Stimulated activated CD4-positive, alpha-beta T cell treated with anti-CD3 and anti-CD28 coated beads, Interleukin-2, amount 100 ng/mL, for 24 hours (primary cell): ENCODE measurements around the gene P3H2.

Experiments
- DNase-seq, 2 donors: peaks; one replicate each; pipeline ENCODE4 v3.0.0-alpha.2; 2020

P3H2 gene

GRCh38 chr3:190122198-190122771 lies 1.6 kb upstream of the P3H2 start:
- DNase-seq: no peak

- DNase-seq: no peak
Observed at GRCh38 chr3:190121383-190121782, 686 bp upstream of the P3H2 start.

- no peak for DNase-seq
Observed at GRCh38 chr3:190121061-190121377, 322 bp upstream of the P3H2 start.

- no peak for DNase-seq
Observed at GRCh38 chr3:190119461-190120268, 1.0 kb downstream of the P3H2 start.

- DNase-seq: no peak
Observed at GRCh38 chr3:190118438-190118837, 2.3 kb downstream of the P3H2 start.

- no peak for DNase-seq
Observed at GRCh38 chr3:190117981-190118380, 2.7 kb downstream of the P3H2 start.

- DNase-seq: no peak
Observed at GRCh38 chr3:190116551-190117067, 4.1 kb downstream of the P3H2 start.

- DNase-seq: no peak
Observed at GRCh38 chr3:190110826-190111225, 9.9 kb downstream of the P3H2 start.

GRCh38 chr3:190109441-190109840 lies 11.3 kb downstream of the P3H2 start:
- no peak for DNase-seq

GRCh38 chr3:190108804-190109203 lies 11.9 kb downstream of the P3H2 start:
- DNase-seq: no peak

GRCh38 chr3:190105876-190106275 lies 14.8 kb downstream of the P3H2 start:
- DNase-seq: no peak

- DNase-seq: no peak
Observed at GRCh38 chr3:190101320-190102011, 19.2 kb downstream of the P3H2 start.

GRCh38 chr3:190099099-190099498 lies 21.6 kb downstream of the P3H2 start:
- DNase-seq: no peak

- DNase-seq: no peak
Observed at GRCh38 chr3:190097617-190098016, 23.1 kb downstream of the P3H2 start.

GRCh38 chr3:190097025-190097424 lies 23.7 kb downstream of the P3H2 start:
- DNase-seq: no peak

GRCh38 chr3:190096345-190096744 lies 24.4 kb downstream of the P3H2 start:
- DNase-seq: no peak

- DNase-seq: no peak
Observed at GRCh38 chr3:190094160-190094718, 26.5 kb downstream of the P3H2 start.

- DNase-seq: no peak
Observed at GRCh38 chr3:190092250-190092649, 28.4 kb downstream of the P3H2 start.

- no peak for DNase-seq
Observed at GRCh38 chr3:190089711-190090110, 31.0 kb downstream of the P3H2 start.

GRCh38 chr3:190088890-190089289 lies 31.8 kb downstream of the P3H2 start:
- no peak for DNase-seq

GRCh38 chr3:190086191-190086590 lies 34.5 kb downstream of the P3H2 start:
- no peak for DNase-seq

- DNase-seq: no peak
Observed at GRCh38 chr3:190084983-190085382, 35.7 kb downstream of the P3H2 start.

GRCh38 chr3:190083635-190084034 lies 37.1 kb downstream of the P3H2 start:
- DNase-seq: no peak

GRCh38 chr3:190081389-190081788 lies 39.3 kb downstream of the P3H2 start:
- no peak for DNase-seq
